IMR-90 (cell line): ENCODE measurements around the gene MTUS2. TPM values are rescaled to one million over a fixed set of nuclear protein-coding genes. Genes with fewer than 3 reads are reported as not detected.

Source experiments
- ATAC-seq: fragments of 200-7000 bp; cut with Tn5 transposase; 2 replicates; pipeline ENCODE4 v1.9.1; 2020; ENCODE audit warnings: low read depth, mild to moderate bottlenecking, moderate library complexity
- BruUV-seq: library from RNA; stranded (reverse); fragments of 400-500 nt; replicated peaks from 2 replicates; lab custom pipeline; 2021; lab: Mats Ljungman, UMichigan
- CTCF ChIA-PET: fragments of 300-600 bp; formaldehyde crosslinking; extraction: SDS; loops from one replicate; lab custom pipeline; 2021; ENCODE audit warnings: antibody characterized with exemption; lab: Yijun Ruan, JAX
- POLR2A ChIA-PET: fragments of 300-600 bp; sonication (Branson Sonifier 250); formaldehyde crosslinking; loops from one replicate; lab custom pipeline; 2022; ENCODE audit warnings: antibody characterized with exemption; ENCODE audit not compliant: unreplicated experiment; lab: Charles Lee
- DNase-seq: peaks from one replicate; pipeline ENCODE4 v3.0.0; 2013
- H2AFZ ChIP-seq: replicated peaks from 2 replicates; pipeline ENCODE3; 2013; ENCODE audit warnings: low read length, mild to moderate bottlenecking; ENCODE audit not compliant: poor library complexity
- H2AK5ac ChIP-seq: 2 replicates; pipeline ENCODE4 v1.6.1; 2013; ENCODE audit warnings: low read depth, low read length, inconsistent platforms
- H2AK9ac ChIP-seq: replicated peaks from 2 replicates; pipeline ENCODE3; 2013; ENCODE audit warnings: mild to moderate bottlenecking, low read depth, low read length, moderate library complexity; ENCODE audit not compliant: poor library complexity
- H2BK120ac ChIP-seq: 2 replicates; pipeline ENCODE4 v1.6.1; 2013; ENCODE audit warnings: low read depth, low read length, inconsistent platforms
- H2BK15ac ChIP-seq: 3 replicates; pipeline ENCODE4 v1.6.1; 2013; ENCODE audit warnings: low read depth, low read length, inconsistent platforms
- H2BK20ac ChIP-seq: 2 replicates; pipeline ENCODE4 v1.6.1; 2013; ENCODE audit warnings: low read depth, mild to moderate bottlenecking, inconsistent platforms, low read length, moderate library complexity
- H2BK5ac ChIP-seq: 2 replicates; pipeline ENCODE4 v1.6.1; 2013; ENCODE audit warnings: mild to moderate bottlenecking, low read depth, low read length, inconsistent platforms; ENCODE audit not compliant: poor library complexity, severe bottlenecking
- H3K14ac ChIP-seq: replicated peaks from 2 replicates; pipeline ENCODE4 v1.6.1; 2013; ENCODE audit warnings: low read depth, low read length, inconsistent platforms
- H3K18ac ChIP-seq: 2 replicates; pipeline ENCODE4 v1.6.1; 2013; ENCODE audit warnings: low read depth, low read length, control low read depth
- H3K23ac ChIP-seq: 2 replicates; pipeline ENCODE4 v1.6.1; 2013; ENCODE audit warnings: low read depth, low read length, inconsistent platforms
- H3K27ac ChIP-seq: 2 replicates; pipeline ENCODE4 v1.5.1; 2013; ENCODE audit warnings: mild to moderate bottlenecking, control low read depth, low read length; ENCODE audit not compliant: insufficient read depth
- H3K27me3 ChIP-seq: 2 replicates; pipeline ENCODE4 v1.6.1; 2013; ENCODE audit warnings: low read length; ENCODE audit not compliant: control insufficient read depth, insufficient read depth
- H3K36me3 ChIP-seq: 2 replicates; pipeline ENCODE4 v1.6.1; 2013; ENCODE audit warnings: low read length, mixed read lengths; ENCODE audit not compliant: control insufficient read depth, insufficient read depth
- H3K4ac ChIP-seq: 2 replicates; pipeline ENCODE4 v1.6.1; 2013; ENCODE audit warnings: low read depth, low read length, inconsistent platforms
- H3K4me1 ChIP-seq: 2 replicates; pipeline ENCODE4 v1.6.1; 2013; ENCODE audit warnings: low read length, mixed read lengths; ENCODE audit not compliant: control insufficient read depth, insufficient read depth
- H3K4me2 ChIP-seq: 2 replicates; pipeline ENCODE4 v1.6.1; 2013; ENCODE audit warnings: low read depth, mild to moderate bottlenecking, control low read depth, low read length, moderate library complexity
- H3K4me3 ChIP-seq: 2 replicates; pipeline ENCODE4 v1.5.1; 2013; ENCODE audit warnings: low read depth, mild to moderate bottlenecking, control low read depth, low read length, moderate library complexity; ENCODE audit not compliant: insufficient read depth
- H3K56ac ChIP-seq: 2 replicates; pipeline ENCODE4 v1.6.1; 2013; ENCODE audit warnings: low read length, inconsistent platforms; ENCODE audit not compliant: insufficient read depth; ENCODE audit errors: extremely low read depth
- H3K79me1 ChIP-seq, 2 experiments: 2 replicates each; pipeline ENCODE4 v1.6.1; 2013; ENCODE audit warnings: low read length in 2 of 2, inconsistent platforms in 1 of 2, low read depth in 1 of 2
- H3K9ac ChIP-seq: 2 replicates; pipeline ENCODE4 v1.6.1; 2013; ENCODE audit warnings: low read depth, low read length, control low read depth
- H3K9me1 ChIP-seq: 2 replicates; pipeline ENCODE4 v1.6.1; 2013; ENCODE audit warnings: low read length, inconsistent platforms; ENCODE audit not compliant: insufficient read depth
- H3K9me3 ChIP-seq: 2 replicates; pipeline ENCODE4 v1.6.1; 2013; ENCODE audit warnings: low read length; ENCODE audit not compliant: control insufficient read depth, insufficient read depth
- H4K20me1 ChIP-seq: 2 replicates; pipeline ENCODE4 v1.6.1; 2013; ENCODE audit warnings: low read length, inconsistent platforms; ENCODE audit not compliant: insufficient read depth
- H4K5ac ChIP-seq: 2 replicates; pipeline ENCODE4 v1.6.1; 2013; ENCODE audit warnings: mild to moderate bottlenecking, low read depth, low read length, control low read depth
- H4K8ac ChIP-seq, 2 experiments: 2 replicates each; pipeline ENCODE4 v1.6.1; 2013; ENCODE audit warnings: low read depth in 2 of 2, low read length in 2 of 2, control low read depth in 1 of 2, inconsistent platforms in 1 of 2
- H4K91ac ChIP-seq: 2 replicates; pipeline ENCODE4 v1.6.1; 2013; ENCODE audit warnings: low read depth, low read length, inconsistent platforms; ENCODE audit not compliant: insufficient read depth
- CEBPB ChIP-seq: IDR thresholded peaks from 2 replicates; pipeline ENCODE4 v1.6.1; 2012; ENCODE audit warnings: low read depth, low read length, improper control_type of control experiment
- CHD1 ChIP-seq: IDR thresholded peaks from 2 replicates; pipeline ENCODE4 v1.6.1; 2012; ENCODE audit warnings: low read depth, low read length, improper control_type of control experiment
- POLR2A ChIP-seq: IDR thresholded peaks from 2 replicates; pipeline ENCODE4 v1.6.1; 2012; ENCODE audit warnings: mild to moderate bottlenecking, low read depth, low read length
- RAD21 ChIP-seq: IDR thresholded peaks from 2 replicates; pipeline ENCODE4 v1.6.1; 2012; ENCODE audit warnings: low read length, improper control_type of control experiment
- SMC3 ChIP-seq: fragments of 150-350 bp; IDR thresholded peaks from 2 replicates; pipeline ENCODE4 v1.6.1; 2016; ENCODE audit warnings: low read depth, mild to moderate bottlenecking, antibody characterized with exemption, low read length, moderate library complexity
- WGBS, 2 experiments: methylation state at CpG; one replicate each; pipeline versions ENCODE4 v1.1.5 to v1.1.7; 2013; ENCODE audit warnings: missing lambda C conversion rate in 2 of 2; ENCODE audit not compliant: insufficient read length in 1 of 2; ENCODE audit errors: extremely low coverage in 2 of 2; 5-methylcytosine and 5-hydroxymethylcytosine counted together
- dilution Hi-C: fragments of 300-500 bp; cut with HindIII; formaldehyde crosslinking; loops from one replicate; pipeline ENCODE4 v1.14.3; 2018; ENCODE audit warnings: low sequenced_read_pairs; ENCODE audit not compliant: unreplicated experiment
- in situ Hi-C: fragments of 300-500 bp; cut with MboI; formaldehyde crosslinking; loops from 3 replicates; pipeline ENCODE4 v1.14.3; 2019; ENCODE audit warnings: low sequenced_read_pairs, inconsistent platforms, mixed read lengths
- intact Hi-C: fragments of 100-400 bp; cut with micrococcal nuclease; formaldehyde crosslinking; loops from 2 replicates; pipeline ENCODE4 v1.10.0; 2022
- polyA plus RNA-seq, 3 experiments: library from polyadenylated mRNA; depleted of rRNA; stranded (reverse); fragments of >200 nt; gene quantifications; 2 replicates each; pipeline ENCODE4 v1.2.3, GENCODE V29; 2012; ENCODE audit warnings: low replicate concordance in 1 of 3
- total RNA-seq: library from RNA; depleted of rRNA; stranded (reverse); fragments of >200 nt; gene quantifications from 2 replicates; pipeline ENCODE4 v1.2.3, GENCODE V29; 2012
- TF ChIP-seq, protein P1 (sequence below): conservative IDR thresholded peaks from 2 replicates; pipeline ENCODE4 v1.5.1; 2012; ENCODE audit warnings: mild to moderate bottlenecking, low read depth, low read length, improper control_type of control experiment
- TF ChIP-seq, protein P2 (sequence below): fragments of 150-350 bp; IDR thresholded peaks from 2 replicates; pipeline ENCODE4 v1.6.1; 2016; ENCODE audit warnings: low read depth, mild to moderate bottlenecking, low read length, moderate library complexity, borderline replicate concordance

MTUS2 gene
- total and polyA plus RNA-seq, 2 of the 4 experiments (the other 2 are of a cell fraction): under 0.01 to 0.02 TPM

DNA sequence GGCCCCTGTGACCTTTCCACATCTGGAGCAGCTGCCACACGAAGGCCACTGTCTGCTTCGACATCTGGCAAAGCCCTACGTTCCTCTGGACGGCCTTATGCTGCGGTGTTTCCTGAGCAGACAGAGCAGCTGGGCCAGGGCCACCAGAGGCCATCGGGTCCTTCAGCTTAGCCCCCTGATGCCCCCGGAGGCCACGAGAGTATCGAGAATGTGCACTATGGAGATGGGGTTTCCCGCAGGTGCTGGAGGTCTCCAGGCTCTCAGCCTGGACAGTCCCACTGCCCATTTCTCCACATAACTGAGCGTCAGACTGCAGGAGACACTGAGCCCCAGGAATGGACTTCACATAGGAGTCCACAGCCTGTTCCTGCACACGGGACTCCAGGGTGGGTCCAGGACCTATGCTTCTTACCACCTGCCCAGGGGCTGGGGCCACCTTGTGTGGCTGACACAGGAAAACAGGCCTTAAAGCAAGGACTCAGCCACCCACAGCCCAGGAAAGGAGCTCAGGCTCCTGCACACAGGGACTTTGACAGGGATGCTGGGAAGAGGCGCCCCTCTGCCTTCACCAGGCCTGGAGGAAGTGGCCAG, 694.7 kb downstream of the MTUS2 start:
- H2BK5ac ChIP-seq: no peak overlapping the region
- in situ Hi-C loops: loop anchor here (5.0 kb wide), 1 partner anchor 602 kb away; no protein-coding TSS in a partner anchor
- ChIA-PET CTCF (no interaction called here), POLR2A (interaction anchor here (0.6 kb wide), 1 partner anchor 44 kb away, joined by 3 read pairs; no protein-coding TSS in a partner anchor)
- no TSS peak for BruUV-seq
- dilution Hi-C loops: no loop called here
- no peak overlapping the region for H3K4me3 ChIP-seq
- WGBS, 2 experiments: 88% methylated on average over 4 of the region's 13 CpGs; no CpG with 5 or more reads in 1 of the 2 experiments
- H4K20me1 ChIP-seq: peaks cover 5% of the 10 kb centered on the region
- H3K14ac ChIP-seq: no peak overlapping the region
- no peak overlapping the region for H3K23ac ChIP-seq
- no peaks in the 10 kb centered on the region for H3K9me3 ChIP-seq
- DNase-seq (no peak), ATAC-seq (no peak)
- H2BK20ac ChIP-seq: no peak overlapping the region
- H3K79me1 ChIP-seq: peaks cover 6 to 27% of the 10 kb centered on the region in 2 experiments
- no peak overlapping the region for H3K18ac ChIP-seq
- H3K9me1 ChIP-seq: peaks cover 6% of the 10 kb centered on the region; the same call in 1 of the 2 replicates
- H2BK15ac ChIP-seq: no peak overlapping the region
- H3K27me3 ChIP-seq: no peaks in the 10 kb centered on the region
- H3K27ac ChIP-seq: no peak overlapping the region
- H3K4ac ChIP-seq: no peak overlapping the region
- H3K36me3 ChIP-seq: peaks cover 55% of the 10 kb centered on the region
- intact Hi-C loops: no loop called here
- no peak overlapping the region for H2AK9ac ChIP-seq
- H2AFZ ChIP-seq: no peak overlapping the region
- H3K4me1 ChIP-seq: peaks cover 4% of the 10 kb centered on the region; the same call in 1 of the 2 replicates
- H4K8ac ChIP-seq: no peak overlapping the region
- no peak overlapping the region for H3K56ac ChIP-seq
- no peak overlapping the region for H2AK5ac ChIP-seq
- no peak overlapping the region for H3K4me2 ChIP-seq
- no peak overlapping the region for H4K5ac ChIP-seq
- H4K91ac ChIP-seq: no peak overlapping the region
- H3K9ac ChIP-seq: no peak overlapping the region
- TF ChIP-seq POLR2A (no peak), CEBPB (no peak), SMC3 (no peak), RAD21 (no peak), CHD1 (no peak)
- TF ChIP-seq, protein P1, sequence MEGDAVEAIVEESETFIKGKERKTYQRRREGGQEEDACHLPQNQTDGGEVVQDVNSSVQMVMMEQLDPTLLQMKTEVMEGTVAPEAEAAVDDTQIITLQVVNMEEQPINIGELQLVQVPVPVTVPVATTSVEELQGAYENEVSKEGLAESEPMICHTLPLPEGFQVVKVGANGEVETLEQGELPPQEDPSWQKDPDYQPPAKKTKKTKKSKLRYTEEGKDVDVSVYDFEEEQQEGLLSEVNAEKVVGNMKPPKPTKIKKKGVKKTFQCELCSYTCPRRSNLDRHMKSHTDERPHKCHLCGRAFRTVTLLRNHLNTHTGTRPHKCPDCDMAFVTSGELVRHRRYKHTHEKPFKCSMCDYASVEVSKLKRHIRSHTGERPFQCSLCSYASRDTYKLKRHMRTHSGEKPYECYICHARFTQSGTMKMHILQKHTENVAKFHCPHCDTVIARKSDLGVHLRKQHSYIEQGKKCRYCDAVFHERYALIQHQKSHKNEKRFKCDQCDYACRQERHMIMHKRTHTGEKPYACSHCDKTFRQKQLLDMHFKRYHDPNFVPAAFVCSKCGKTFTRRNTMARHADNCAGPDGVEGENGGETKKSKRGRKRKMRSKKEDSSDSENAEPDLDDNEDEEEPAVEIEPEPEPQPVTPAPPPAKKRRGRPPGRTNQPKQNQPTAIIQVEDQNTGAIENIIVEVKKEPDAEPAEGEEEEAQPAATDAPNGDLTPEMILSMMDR: no peak
- TF ChIP-seq, protein P2, sequence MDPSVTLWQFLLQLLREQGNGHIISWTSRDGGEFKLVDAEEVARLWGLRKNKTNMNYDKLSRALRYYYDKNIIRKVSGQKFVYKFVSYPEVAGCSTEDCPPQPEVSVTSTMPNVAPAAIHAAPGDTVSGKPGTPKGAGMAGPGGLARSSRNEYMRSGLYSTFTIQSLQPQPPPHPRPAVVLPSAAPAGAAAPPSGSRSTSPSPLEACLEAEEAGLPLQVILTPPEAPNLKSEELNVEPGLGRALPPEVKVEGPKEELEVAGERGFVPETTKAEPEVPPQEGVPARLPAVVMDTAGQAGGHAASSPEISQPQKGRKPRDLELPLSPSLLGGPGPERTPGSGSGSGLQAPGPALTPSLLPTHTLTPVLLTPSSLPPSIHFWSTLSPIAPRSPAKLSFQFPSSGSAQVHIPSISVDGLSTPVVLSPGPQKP: no peak
- H2BK120ac ChIP-seq: no peak overlapping the region
